ENCODE data around the gene PTPN14.

Gene PTPN14

GRCh38 chr1:214452152-214452784 lies 99.1 kb downstream of the PTPN14 start:
- Mint-ChIP-seq H3K27ac (no peak overlapping the region), H3K9me3 (no peaks in the 10 kb centered on the region), H3K36me3 (no peaks in the 10 kb centered on the region), H3K27me3 (no peaks in the 10 kb centered on the region), H3K4me3 (no peak overlapping the region), H3K4me1 (no peaks in the 10 kb centered on the region)
- ATAC-seq, result no peak

GRCh38 chr1:214451596-214451995 lies 99.8 kb downstream of the PTPN14 start:
- Mint-ChIP-seq H3K27me3 (no peaks in the 10 kb centered on the region), H3K4me3 (no peak overlapping the region), H3K9me3 (no peaks in the 10 kb centered on the region), H3K36me3 (no peaks in the 10 kb centered on the region), H3K4me1 (no peaks in the 10 kb centered on the region), H3K27ac (no peak overlapping the region)
- no peak for ATAC-seq

DNA sequence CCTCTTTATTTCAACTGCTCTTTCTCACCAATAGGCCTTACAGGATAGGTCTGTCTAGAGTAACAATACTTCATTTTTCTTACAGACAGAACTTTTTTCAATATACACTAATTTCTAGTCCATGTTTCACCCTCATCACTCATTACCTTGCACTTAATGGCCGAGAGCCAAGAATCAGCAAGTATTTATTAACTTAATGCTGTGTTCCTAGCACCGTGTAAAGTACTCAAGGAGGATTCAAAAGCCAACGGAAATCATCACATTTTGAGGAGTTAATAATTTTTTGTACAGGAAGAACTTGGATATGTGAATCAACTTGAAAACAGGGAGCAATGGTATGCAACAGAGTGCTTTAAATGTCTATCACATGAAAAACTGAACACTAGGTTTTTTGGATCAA lies 102.0 kb downstream of the PTPN14 start:
- H3K4me1 Mint-ChIP-seq, result no peaks in the 10 kb centered on the region
- no peak for ATAC-seq
- H3K27me3 Mint-ChIP-seq, result no peaks in the 10 kb centered on the region
- H3K4me3 Mint-ChIP-seq, result no peak overlapping the region
- H3K36me3 Mint-ChIP-seq, result no peaks in the 10 kb centered on the region
- no peaks in the 10 kb centered on the region for H3K9me3 Mint-ChIP-seq
- no peak overlapping the region for H3K27ac Mint-ChIP-seq

- Mint-ChIP-seq H3K9me3 (no peaks in the 10 kb centered on the region), H3K4me3 (no peak overlapping the region), H3K36me3 (no peaks in the 10 kb centered on the region), H3K27ac (no peak overlapping the region), H3K4me1 (no peaks in the 10 kb centered on the region), H3K27me3 (no peaks in the 10 kb centered on the region)
- ATAC-seq, result no peak
Observed at GRCh38 chr1:214448536-214448935, 102.9 kb downstream of the PTPN14 start.

GRCh38 chr1:214447557-214447871 lies 103.9 kb downstream of the PTPN14 start:
- ATAC-seq, result no peak
- H3K4me1 Mint-ChIP-seq, result no peaks in the 10 kb centered on the region
- H3K27me3 Mint-ChIP-seq, result peaks cover 9% of the 10 kb centered on the region
- no peak overlapping the region for H3K27ac Mint-ChIP-seq
- H3K4me3 Mint-ChIP-seq, result no peak overlapping the region
- no peaks in the 10 kb centered on the region for H3K9me3 Mint-ChIP-seq
- H3K36me3 Mint-ChIP-seq, result no peaks in the 10 kb centered on the region

GRCh38 chr1:214446772-214447556 lies 104.4 kb downstream of the PTPN14 start:
- Mint-ChIP-seq H3K27me3 (peaks cover 9% of the 10 kb centered on the region), H3K4me1 (no peaks in the 10 kb centered on the region), H3K9me3 (no peaks in the 10 kb centered on the region), H3K27ac (no peak overlapping the region), H3K4me3 (no peak overlapping the region), H3K36me3 (no peaks in the 10 kb centered on the region)
- no peak for ATAC-seq

DNA sequence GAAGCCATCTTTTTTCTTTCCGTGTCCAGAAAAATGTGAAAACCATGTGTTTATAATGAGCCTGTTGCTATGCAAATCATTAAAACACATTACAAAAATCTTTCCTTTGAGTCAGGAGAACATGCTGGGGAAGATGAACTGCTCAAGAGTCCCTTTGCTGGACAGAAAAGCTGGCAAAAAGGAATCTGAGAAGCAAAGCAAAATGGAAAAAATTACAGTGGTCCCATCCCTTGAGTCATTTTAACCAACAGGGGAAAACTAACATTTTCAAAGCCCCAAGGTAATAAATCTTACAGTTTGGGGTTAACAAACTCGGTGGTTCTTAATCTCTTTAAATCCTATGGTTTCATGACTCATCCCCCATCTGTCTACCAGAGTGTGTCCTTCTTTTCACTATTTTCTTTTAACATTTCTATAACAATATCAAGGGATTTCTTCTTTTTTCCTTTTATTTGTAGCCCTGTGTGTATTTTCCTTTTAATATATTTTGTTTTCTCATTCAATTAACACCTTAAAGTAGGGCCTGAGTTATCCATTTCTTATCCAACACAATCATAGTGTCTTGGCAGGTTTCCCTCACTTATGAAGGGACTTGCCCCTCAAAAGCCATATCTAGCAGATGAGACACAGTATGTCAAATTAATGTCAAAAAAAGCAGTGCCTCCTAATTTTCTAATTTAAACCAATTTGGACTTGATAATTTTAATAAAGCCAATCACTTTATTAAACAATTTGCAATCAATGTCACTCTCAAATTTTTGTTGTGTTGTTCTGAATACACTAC lies 105.4 kb downstream of the PTPN14 start:
- H3K9me3 Mint-ChIP-seq, result no peaks in the 10 kb centered on the region
- no peaks in the 10 kb centered on the region for H3K4me1 Mint-ChIP-seq
- peaks cover 9% of the 10 kb centered on the region for H3K27me3 Mint-ChIP-seq
- H3K4me3 Mint-ChIP-seq, result no peak overlapping the region
- H3K27ac Mint-ChIP-seq, result no peak overlapping the region
- H3K36me3 Mint-ChIP-seq, result no peaks in the 10 kb centered on the region
- no peak for ATAC-seq

GRCh38 chr1:214445199-214445598 lies 106.2 kb downstream of the PTPN14 start:
- no peaks in the 10 kb centered on the region for H3K4me1 Mint-ChIP-seq

GRCh38 chr1:214444182-214444939 lies 107.0 kb downstream of the PTPN14 start:
- no peak overlapping the region for H3K27ac Mint-ChIP-seq
- ATAC-seq, result no peak
- H3K9me3 Mint-ChIP-seq, result no peaks in the 10 kb centered on the region
- no peaks in the 10 kb centered on the region for H3K36me3 Mint-ChIP-seq
- H3K4me1 Mint-ChIP-seq, result peaks cover 3% of the 10 kb centered on the region
- H3K27me3 Mint-ChIP-seq, result peaks cover 11% of the 10 kb centered on the region
- no peak overlapping the region for H3K4me3 Mint-ChIP-seq

More at GRCh38 chr1:214445199-214445598, 106.2 kb downstream of the PTPN14 start:
- Mint-ChIP-seq H3K27me3 (peaks cover 9% of the 10 kb centered on the region), H3K9me3 (no peaks in the 10 kb centered on the region), H3K36me3 (no peaks in the 10 kb centered on the region), H3K27ac (no peak overlapping the region), H3K4me3 (no peak overlapping the region)
- no peak for ATAC-seq

DNA sequence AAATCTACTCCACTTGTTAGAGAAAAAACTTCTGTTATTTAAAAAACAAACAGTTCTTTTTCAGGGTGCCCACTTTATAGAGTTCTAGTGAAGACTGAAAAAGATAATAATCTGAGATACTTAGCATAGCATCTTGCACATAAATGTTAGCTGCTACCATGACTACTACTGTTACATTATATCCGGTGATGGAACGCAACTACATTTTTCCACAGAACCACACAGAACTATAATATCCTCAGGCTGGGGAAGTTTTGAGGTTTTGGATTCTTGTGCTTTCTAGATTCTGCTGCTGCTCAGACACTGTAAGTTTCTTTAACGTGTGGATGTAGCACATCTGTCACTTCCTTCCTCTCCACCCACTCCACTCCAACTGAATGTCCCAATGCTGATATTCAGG lies 110.3 kb downstream of the PTPN14 start:
- H3K36me3 Mint-ChIP-seq, result no peaks in the 10 kb centered on the region
- no peak overlapping the region for H3K4me3 Mint-ChIP-seq
- H3K27me3 Mint-ChIP-seq, result peaks cover 18% of the 10 kb centered on the region
- H3K4me1 Mint-ChIP-seq, result peaks cover 10% of the 10 kb centered on the region
- no peak overlapping the region for H3K27ac Mint-ChIP-seq
- no peak for ATAC-seq
- no peaks in the 10 kb centered on the region for H3K9me3 Mint-ChIP-seq

GRCh38 chr1:214440219-214440965 lies 111.0 kb downstream of the PTPN14 start:
- Mint-ChIP-seq H3K4me1 (peaks cover 10% of the 10 kb centered on the region), H3K9me3 (no peaks in the 10 kb centered on the region), H3K27ac (no peak overlapping the region), H3K27me3 (peaks cover 18% of the 10 kb centered on the region), H3K36me3 (no peaks in the 10 kb centered on the region), H3K4me3 (no peak overlapping the region)
- ATAC-seq, result no peak

GRCh38 chr1:214439352-214440119 lies 111.9 kb downstream of the PTPN14 start:
- peak; percentile 32 for ATAC-seq
- Mint-ChIP-seq H3K27ac (no peak overlapping the region), H3K9me3 (no peaks in the 10 kb centered on the region), H3K36me3 (no peaks in the 10 kb centered on the region), H3K4me3 (no peak overlapping the region), H3K4me1 (peaks cover 10% of the 10 kb centered on the region), H3K27me3 (peaks cover 18% of the 10 kb centered on the region)

GRCh38 chr1:214438530-214438929 lies 112.9 kb downstream of the PTPN14 start:
- Mint-ChIP-seq H3K27ac (no peak overlapping the region), H3K4me3 (no peak overlapping the region)

GRCh38 chr1:214438075-214438474 lies 113.3 kb downstream of the PTPN14 start:
- H3K27ac Mint-ChIP-seq, result no peak overlapping the region

More at GRCh38 chr1:214438530-214438929, 112.9 kb downstream of the PTPN14 start:
- H3K36me3 Mint-ChIP-seq, result no peaks in the 10 kb centered on the region
- H3K9me3 Mint-ChIP-seq, result no peaks in the 10 kb centered on the region
- H3K27me3 Mint-ChIP-seq, result peaks cover 18% of the 10 kb centered on the region
- H3K4me1 Mint-ChIP-seq, result peaks cover 10% of the 10 kb centered on the region
- no peak for ATAC-seq

More at GRCh38 chr1:214438075-214438474, 113.3 kb downstream of the PTPN14 start:
- Mint-ChIP-seq H3K36me3 (no peaks in the 10 kb centered on the region), H3K4me3 (no peak overlapping the region), H3K9me3 (no peaks in the 10 kb centered on the region), H3K4me1 (peaks cover 10% of the 10 kb centered on the region), H3K27me3 (peaks cover 15% of the 10 kb centered on the region)
- ATAC-seq, result no peak

Data from stimulated activated memory B cell treated with anti-CD40 and anti-IgM and Interleukin-4, amounts not matched to agents 10 μg/mL and 1 μg/mL and 100 μg/mL, for 72 hours (primary cell).